Measurements from ENCODE around the gene ZNFX1. TPM values are rescaled to one million over a fixed set of nuclear protein-coding genes. Genes with fewer than 3 reads are reported as not detected.
"Not testable (repeated sequence)": the region's sequence is repeated elsewhere in the genome, so short reads cannot be mapped to it uniquely, and the experiment has no call there.

ZNFX1 gene
- total and polyA plus RNA-seq, 7 donors: 8.4 to 29.6 (median 21.7) TPM

DNA sequence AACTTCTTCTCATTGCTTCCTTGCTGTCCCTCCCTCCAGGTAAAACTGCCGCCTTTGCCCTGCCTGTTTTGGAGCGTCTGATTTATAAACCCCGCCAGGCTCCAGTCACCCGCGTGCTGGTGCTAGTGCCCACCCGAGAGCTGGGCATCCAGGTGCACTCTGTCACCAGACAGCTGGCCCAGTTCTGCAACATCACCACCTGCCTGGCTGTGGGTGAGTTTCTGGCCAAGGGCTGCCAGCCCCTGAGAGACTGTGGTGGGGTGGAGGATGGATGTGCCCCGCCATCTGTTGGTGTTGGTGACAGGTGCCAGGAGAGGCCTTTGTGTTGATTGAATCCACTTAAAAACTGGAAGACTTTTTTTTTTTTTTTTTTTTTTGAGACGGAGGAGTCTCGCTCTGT is 49.2 kb downstream of the ZNFX1 start:
- H3K27me3 ChIP-seq (ENCODE audit: insufficient read depth in 3 of 3, low read length in 2 of 3): no peaks in the 10 kb centered on the region
- no peak for DNase-seq
- no peak for ATAC-seq
- 70 to 79% (median 74%) methylated on average over 7 to 9 of the region's 9 CpGs for WGBS, 3 donors
- H3K36me3 ChIP-seq (ENCODE audit: insufficient read depth in 1 of 2, low read depth in 1 of 2): peaks cover 23 to 96% of the 10 kb centered on the region in 2 donors
- no peak overlapping the region for H3K27ac ChIP-seq
- no peak overlapping the region for H3K4me3 ChIP-seq
- TF ChIP-seq, protein P1, sequence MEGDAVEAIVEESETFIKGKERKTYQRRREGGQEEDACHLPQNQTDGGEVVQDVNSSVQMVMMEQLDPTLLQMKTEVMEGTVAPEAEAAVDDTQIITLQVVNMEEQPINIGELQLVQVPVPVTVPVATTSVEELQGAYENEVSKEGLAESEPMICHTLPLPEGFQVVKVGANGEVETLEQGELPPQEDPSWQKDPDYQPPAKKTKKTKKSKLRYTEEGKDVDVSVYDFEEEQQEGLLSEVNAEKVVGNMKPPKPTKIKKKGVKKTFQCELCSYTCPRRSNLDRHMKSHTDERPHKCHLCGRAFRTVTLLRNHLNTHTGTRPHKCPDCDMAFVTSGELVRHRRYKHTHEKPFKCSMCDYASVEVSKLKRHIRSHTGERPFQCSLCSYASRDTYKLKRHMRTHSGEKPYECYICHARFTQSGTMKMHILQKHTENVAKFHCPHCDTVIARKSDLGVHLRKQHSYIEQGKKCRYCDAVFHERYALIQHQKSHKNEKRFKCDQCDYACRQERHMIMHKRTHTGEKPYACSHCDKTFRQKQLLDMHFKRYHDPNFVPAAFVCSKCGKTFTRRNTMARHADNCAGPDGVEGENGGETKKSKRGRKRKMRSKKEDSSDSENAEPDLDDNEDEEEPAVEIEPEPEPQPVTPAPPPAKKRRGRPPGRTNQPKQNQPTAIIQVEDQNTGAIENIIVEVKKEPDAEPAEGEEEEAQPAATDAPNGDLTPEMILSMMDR (IDR thresholded peaks at IDR 0.05): no peak
- no peaks in the 10 kb centered on the region for H3K9me3 ChIP-seq
- no peaks in the 10 kb centered on the region for H3K4me1 ChIP-seq
- intact Hi-C loops (cut with DNase I): loop anchor here (2.0 to 10.0 kb wide), 2 partner anchors 72 to 214 kb away; no protein-coding TSS in a partner anchor

- no peaks in the 10 kb centered on the region for H3K4me1 ChIP-seq
- ATAC-seq (no peak), DNase-seq (no peak)
- intact Hi-C loops (cut with DNase I): loop anchor here in 1 of 2 donors (10.0 kb wide), 1 partner anchor 211 kb away; no protein-coding TSS in a partner anchor
- H3K36me3 ChIP-seq (ENCODE audit: insufficient read depth in 1 of 2, low read depth in 1 of 2): peaks cover 13 to 94% of the 10 kb centered on the region in 2 donors
- no peak overlapping the region for H3K4me3 ChIP-seq
- 82 to 90% (median 86%) methylated on average over 7 of the region's 7 CpGs for WGBS, 3 donors
- no peaks in the 10 kb centered on the region for H3K27me3 ChIP-seq (ENCODE audit: insufficient read depth in 3 of 3, low read length in 2 of 3)
- TF ChIP-seq, protein P1 (IDR thresholded peaks at IDR 0.05): no peak
- no peaks in the 10 kb centered on the region for H3K9me3 ChIP-seq
- H3K27ac ChIP-seq: no peak overlapping the region
These were observed 52.0 kb downstream of the ZNFX1 start for GRCh38 chr20:49225896-49226295.

DNA sequence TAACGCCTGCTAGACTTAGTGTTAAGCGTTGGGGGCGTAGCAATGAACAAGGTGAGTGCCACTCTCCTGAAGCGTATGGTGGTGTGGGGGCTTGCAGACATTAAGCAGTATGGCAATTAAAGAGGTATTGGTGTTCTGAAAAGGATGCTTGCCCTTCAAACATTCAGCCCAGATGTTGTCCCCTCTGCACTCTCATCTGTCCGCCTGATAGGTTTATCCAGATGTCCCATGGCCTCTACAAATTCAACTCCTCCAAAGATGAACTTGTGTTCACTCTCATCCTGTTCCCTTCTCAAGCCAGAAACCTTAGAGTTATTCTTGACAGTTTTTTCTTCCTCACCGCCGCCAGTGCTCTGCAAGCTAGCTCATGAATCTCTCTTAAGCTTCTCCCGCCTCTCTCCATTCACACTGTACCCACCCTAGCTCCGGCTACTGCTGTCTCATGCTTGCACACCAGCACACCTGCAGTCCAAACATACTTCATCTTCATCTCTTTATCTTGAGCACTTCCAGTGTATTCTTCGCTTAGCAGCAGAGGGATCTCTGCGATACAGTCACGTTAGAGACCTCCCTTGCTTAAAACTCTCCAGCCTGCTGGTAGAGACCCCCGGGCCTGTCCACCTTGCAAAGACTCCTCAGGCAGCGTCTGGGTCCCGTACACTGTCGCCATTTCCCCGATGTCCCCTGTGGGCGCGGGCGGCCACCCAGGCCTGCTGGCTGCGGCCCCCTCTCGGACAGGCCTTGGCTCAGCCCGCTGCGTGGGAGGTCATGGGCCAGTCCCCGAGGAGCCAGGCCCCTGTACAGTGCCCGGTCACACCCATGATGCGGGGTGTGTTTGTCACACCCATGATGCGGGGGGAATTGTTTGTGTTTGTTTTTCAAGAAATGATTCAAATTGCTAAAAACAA is 57.7 kb downstream of the ZNFX1 start:
- DNase-seq (no peak), ATAC-seq (no peak)
- peaks cover 9 to 38% of the 10 kb centered on the region in 2 donors for H3K36me3 ChIP-seq (ENCODE audit: insufficient read depth in 1 of 2, low read depth in 1 of 2)
- H3K27ac ChIP-seq: peak overlapping the region; percentile 96
- H3K27me3 ChIP-seq (ENCODE audit: insufficient read depth in 3 of 3, low read length in 2 of 3): no peaks in the 10 kb centered on the region
- peak overlapping the region; percentile 97 for H3K4me3 ChIP-seq
- H3K9me3 ChIP-seq: no peaks in the 10 kb centered on the region
- TF ChIP-seq, protein P1 (IDR thresholded peaks at IDR 0.05): no peak
- WGBS, 3 donors: 60 to 67% (median 62%) methylated on average over 28 of the region's 28 CpGs
- peaks cover 3% of the 10 kb centered on the region for H3K4me1 ChIP-seq
- intact Hi-C loops (cut with DNase I): loop anchor here in 1 of 2 donors (10.0 kb wide), 1 partner anchor 205 kb away; no protein-coding TSS in a partner anchor

- DNase-seq: peak; percentile 96 to 98
- WGBS, 3 donors: 0 to 1% (median 0%) methylated on average over 45 to 46 of the region's 46 CpGs
- H3K36me3 ChIP-seq (ENCODE audit: insufficient read depth in 1 of 2, low read depth in 1 of 2): peaks cover 4 to 30% of the 10 kb centered on the region in 2 donors
These were observed 58.5 kb downstream of the ZNFX1 start, which contains the start of gene DDX27 for GRCh38 chr20:49219091-49219923. TSS of gene DDX27 (plus strand) at chr20:49219416. CDS start at chr20:49219449, 33 bp downstream.

GRCh38 chr20:49218739-49219090 is 59.1 kb downstream of the ZNFX1 start:
- peak in 2 of 4 donors; percentile 30 to 32 for ATAC-seq
- H3K4me1 ChIP-seq; H3K27me3 ChIP-seq (ENCODE audit: insufficient read depth in 3 of 3, low read length in 2 of 3); intact Hi-C loops (cut with DNase I); H3K9me3 ChIP-seq: not testable (repeated sequence)
- DNase-seq: peak; percentile 41 to 69
- Histone ChIP-seq H3K4me3 (peak overlapping the region; percentile 97), H3K36me3 (ENCODE audit: insufficient read depth in 1 of 2, low read depth in 1 of 2) (peaks cover 0 to 24% of the 10 kb centered on the region in 2 donors), H3K27ac (peak overlapping the region; percentile 96)
- whole genome bisulfite sequencing, 3 donors: 57 to 62% (median 60%) methylated on average over 13 of the region's 13 CpGs

More at GRCh38 chr20:49219091-49219923, 58.5 kb downstream of the ZNFX1 start, which contains the start of gene DDX27:
- TF ChIP-seq, protein P1 (IDR thresholded peaks at IDR 0.05): no peak
- Histone ChIP-seq H3K9me3 (no peaks in the 10 kb centered on the region), H3K4me3 (peak within 1 kb of the TSS; percentile 97), H3K4me1 (peaks cover 3% of the 10 kb centered on the region), H3K27ac (peak within 1 kb of the TSS; percentile 96), H3K27me3 (ENCODE audit: insufficient read depth in 3 of 3, low read length in 2 of 3) (no peaks in the 10 kb centered on the region)
- ATAC-seq: peak; percentile 96 to 98 (median 98)
- intact Hi-C loops (cut with DNase I): no loop called here
